Measurements from ENCODE around the gene C3orf52. TPM values are rescaled to one million over a fixed set of nuclear protein-coding genes. Genes with fewer than 3 reads are reported as not detected.

C3orf52 gene
- total and polyA plus RNA-seq, 10 of the 15 experiments (the other 5 are each of a cell fraction or from before 2014, with no cell fraction given) = 0.15 to 1.9 (median 0.73) TPM

- TF ChIP-seq PKNOX1 (IDR thresholded peaks at IDR 0.05) (peak; percentile 55; the same call in 1 of the 2 replicates), PAX5 (IDR thresholded peaks at IDR 0.05; ENCODE audit: borderline replicate concordance, low read depth, low read length) (no peak), ATF7 (IDR thresholded peaks at IDR 0.05; ENCODE audit: low read depth) (peak; percentile 79), E2F8 (IDR thresholded peaks at IDR 0.05; ENCODE audit: low read depth, partially characterized antibody) (no peak), MAX (IDR thresholded peaks at IDR 0.05; ENCODE audit: low read depth, low read length) (no peak), HDGF (IDR thresholded peaks at IDR 0.05) (no peak), SMARCA5 (IDR thresholded peaks at IDR 0.05) (no peak), ATF3 (IDR thresholded peaks at IDR 0.05; ENCODE audit: borderline replicate concordance, extremely low read depth, low read depth, low read length) (no peak), POLR2AphosphoS2 (IDR thresholded peaks at IDR 0.05; ENCODE audit: low read depth, low read length) (no peak), EED (IDR thresholded peaks at IDR 0.05; ENCODE audit: low read depth) (no peak), MTA3 (IDR thresholded peaks at IDR 0.05; ENCODE audit: borderline replicate concordance, low read length) (no peak), IRF3 (IDR thresholded peaks at IDR 0.05) (no peak), SRF (IDR thresholded peaks at IDR 0.05; ENCODE audit: low read depth in 2 of 2, low read length in 2 of 2) (no peak), IKZF2 (IDR thresholded peaks at IDR 0.05) (peak in 1 of 2 experiments; percentile 69; a peak in 2 of 4 replicates), NFXL1 (IDR thresholded peaks at IDR 0.05; ENCODE audit: borderline replicate concordance) (no peak), CHD4 (IDR thresholded peaks at IDR 0.05) (no peak), MTA2 (IDR thresholded peaks at IDR 0.05; ENCODE audit: low read depth) (peak; percentile 79), ZNF207 (IDR thresholded peaks at IDR 0.05; ENCODE audit: borderline replicate concordance) (no peak), ZNF217 (IDR thresholded peaks at IDR 0.05) (0 out of 2 replicates have a peak, but pooled peaks have one; percentile 4), BCL11A (IDR thresholded peaks at IDR 0.05; ENCODE audit: low read depth, low read length) (peak; percentile 44; the same call in 1 of the 2 replicates), YBX1 (IDR thresholded peaks at IDR 0.05) (no peak), BACH1 (IDR thresholded peaks at IDR 0.05; ENCODE audit: borderline replicate concordance) (no peak)
Measured at GRCh38 chr3:112136046-112136445, 49.9 kb downstream of the C3orf52 start (continued).
